A673 (cell line): ENCODE measurements around the gene ABHD8.

ENCODE experiments used
- EZH2 ChIP-seq: fragments of 200-600 bp; sonication (generic); IDR thresholded peaks from 2 replicates; pipeline ENCODE4 v1.6.1; 2017; ENCODE audit warnings: borderline replicate concordance, low read depth, mild to moderate bottlenecking, mixed read lengths, antibody characterized with exemption, low read length; ENCODE audit not compliant: poor library complexity, severe bottlenecking
- TF ChIP-seq, protein P1 (sequence below): fragments of 300-800, 200-600 bp; sonication (generic); conservative IDR thresholded peaks from 2 replicates; pipeline ENCODE4 v1.5.1; 2017; ENCODE audit warnings: low read depth, mild to moderate bottlenecking, antibody characterized with exemption, low read length, moderate library complexity, mixed read lengths

DNA sequence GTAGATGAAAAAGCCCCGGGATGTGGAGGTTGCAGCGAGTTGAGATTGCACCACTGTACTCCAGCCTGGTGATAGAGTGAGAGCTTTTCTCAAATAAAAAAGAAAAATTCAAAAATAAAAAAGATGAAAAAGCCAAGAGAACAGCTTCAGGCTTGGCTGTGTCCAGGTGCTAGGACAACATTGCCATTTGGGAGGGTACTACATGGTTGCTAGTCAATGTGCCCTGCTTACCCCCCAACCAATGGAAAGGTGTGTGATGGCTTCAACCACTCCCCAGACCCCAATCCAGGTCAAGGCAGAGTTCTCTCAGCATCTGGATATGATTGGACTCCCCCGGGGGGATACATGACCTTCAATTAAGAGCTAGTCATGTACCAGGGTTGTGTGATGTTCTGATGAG is 23.8 kb downstream of the ABHD8 start:
- TF ChIP-seq, protein P1, sequence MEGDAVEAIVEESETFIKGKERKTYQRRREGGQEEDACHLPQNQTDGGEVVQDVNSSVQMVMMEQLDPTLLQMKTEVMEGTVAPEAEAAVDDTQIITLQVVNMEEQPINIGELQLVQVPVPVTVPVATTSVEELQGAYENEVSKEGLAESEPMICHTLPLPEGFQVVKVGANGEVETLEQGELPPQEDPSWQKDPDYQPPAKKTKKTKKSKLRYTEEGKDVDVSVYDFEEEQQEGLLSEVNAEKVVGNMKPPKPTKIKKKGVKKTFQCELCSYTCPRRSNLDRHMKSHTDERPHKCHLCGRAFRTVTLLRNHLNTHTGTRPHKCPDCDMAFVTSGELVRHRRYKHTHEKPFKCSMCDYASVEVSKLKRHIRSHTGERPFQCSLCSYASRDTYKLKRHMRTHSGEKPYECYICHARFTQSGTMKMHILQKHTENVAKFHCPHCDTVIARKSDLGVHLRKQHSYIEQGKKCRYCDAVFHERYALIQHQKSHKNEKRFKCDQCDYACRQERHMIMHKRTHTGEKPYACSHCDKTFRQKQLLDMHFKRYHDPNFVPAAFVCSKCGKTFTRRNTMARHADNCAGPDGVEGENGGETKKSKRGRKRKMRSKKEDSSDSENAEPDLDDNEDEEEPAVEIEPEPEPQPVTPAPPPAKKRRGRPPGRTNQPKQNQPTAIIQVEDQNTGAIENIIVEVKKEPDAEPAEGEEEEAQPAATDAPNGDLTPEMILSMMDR: no peak
- TF ChIP-seq EZH2: no peak
